Body of pancreas (tissue), 4 donors: Measurements from ENCODE around the gene CASP12. TPM values are rescaled to one million over a fixed set of nuclear protein-coding genes. Genes with fewer than 3 reads are reported as not detected.

ENCODE experiments used
- ATAC-seq: fragments of 150-250 bp; one replicate; pipeline ENCODE4 v1.9.1; 2016
- DNase-seq, 4 donors: peaks; one replicate each; pipeline ENCODE4 v3.0.0-alpha.2; 2019
- H3K27ac ChIP-seq, 4 donors: fragments of 200-600 bp; sonication (generic); 1 replicate in 3 of 4; 2 replicates in 1 of 4; pipeline versions ENCODE4 v1.5.1 to v1.6.1; 2016 to 2019; ENCODE audit warnings: mild to moderate bottlenecking in 1 of 4, mixed read lengths in 1 of 4, moderate library complexity in 1 of 4
- H3K27me3 ChIP-seq, 2 donors: fragments of 200-600 bp; sonication (generic); one replicate each; pipeline ENCODE4 v1.6.0; 2016; ENCODE audit warnings: mild to moderate bottlenecking in 1 of 2
- H3K36me3 ChIP-seq, 2 donors: fragments of 200-600 bp; sonication (generic); replicated peaks in 1 of 2; 2 replicates each; pipeline ENCODE4 v1.5.1; 2016; ENCODE audit warnings: low read depth in 2 of 2; ENCODE audit not compliant: insufficient read depth in 1 of 2
- H3K4me1 ChIP-seq: fragments of 200-600 bp; sonication (generic); one replicate; pipeline ENCODE4 v1.6.0; 2016
- H3K4me3 ChIP-seq, 2 donors: fragments of 200-600 bp; sonication (generic); 1 replicate in 1 of 2; 2 replicates in 1 of 2; pipeline ENCODE4 v1.5.1; 2016 to 2019
- H3K9me3 ChIP-seq, 3 donors: fragments of 200-600 bp; sonication (generic); 1 replicate in 2 of 3; 2 replicates in 1 of 3; pipeline ENCODE4 v1.5.1; 2016
- CTCF ChIP-seq, 7 experiments: fragments of 450-650 bp in 4 of 7; fragments of 200-600 bp in 3 of 7; sonication (generic) in 3 of 7; IDR thresholded peaks; one replicate each; pipeline ENCODE4 v1.5.1; 2016 to 2019; ENCODE audit warnings: antibody characterized with exemption in 7 of 7
- POLR2A ChIP-seq, 3 donors: fragments of 450-650 bp; IDR thresholded peaks; one replicate each; pipeline ENCODE4 v1.6.1; 2016; ENCODE audit warnings: antibody characterized with exemption in 3 of 3, mild to moderate bottlenecking in 2 of 3
- WGBS, 2 donors: methylation state at CpG; one replicate each; pipeline ENCODE4 v1.1.5; 2017; 5-methylcytosine and 5-hydroxymethylcytosine counted together
- intact Hi-C: fragments of 100-400 bp; cut with DNase I; formaldehyde crosslinking; loops from one replicate; pipeline ENCODE4 v1.15.1; 2023
- small RNA-seq: library from RNA; depleted of rRNA; stranded (forward); fragments of <200 nt; gene quantifications from one replicate; pipeline ENCODE3, GENCODE V24; 2016
- total RNA-seq, 2 donors: library from RNA; depleted of rRNA; stranded (reverse); fragments of >200 nt; gene quantifications; one replicate each; pipeline ENCODE4 v1.1.0, GENCODE V29; 2016

Gene CASP12
- total RNA-seq, 2 donors from 2014 or later = 1.6 to 3.6 TPM

GRCh38 chr11:104841973-104842525, 56.2 kb downstream of the CASP12 start:
- H3K4me3 ChIP-seq = no peak overlapping the region
- no peak for TF ChIP-seq CTCF (IDR thresholded peaks at IDR 0.05)
- no peak for TF ChIP-seq POLR2A (IDR thresholded peaks at IDR 0.05)
- WGBS, 2 donors = 54 to 64% methylated on average over 2 of the region's 2 CpGs
- H3K9me3 ChIP-seq = peaks cover 0 to 4% (median 0%) of the 10 kb centered on the region in 3 donors
- DNase-seq (no peak), ATAC-seq (no peak)
- no peak overlapping the region for H3K27ac ChIP-seq
- intact Hi-C loops = no loop called here
- no peaks in the 10 kb centered on the region for H3K27me3 ChIP-seq
- H3K36me3 ChIP-seq = no peaks in the 10 kb centered on the region
- H3K4me1 ChIP-seq = no peaks in the 10 kb centered on the region

GRCh38 chr11:104841185-104841584, 57.1 kb downstream of the CASP12 start:
- intact Hi-C loops = no loop called here

GRCh38 chr11:104837969-104838639, 60.2 kb downstream of the CASP12 start:
- H3K9me3 ChIP-seq = peaks cover 0 to 4% (median 0%) of the 10 kb centered on the region in 3 donors
- H3K36me3 ChIP-seq = no peaks in the 10 kb centered on the region
- no peak overlapping the region for H3K27ac ChIP-seq
- ATAC-seq = no peak
- WGBS, 2 donors = 80 to 82% methylated on average over 5 of the region's 5 CpGs
- DNase-seq = no peak
- TF ChIP-seq CTCF (IDR thresholded peaks at IDR 0.05) (no peak), POLR2A (IDR thresholded peaks at IDR 0.05) (no peak)
- H3K27me3 ChIP-seq = no peaks in the 10 kb centered on the region
- intact Hi-C loops = no loop called here
- H3K4me3 ChIP-seq = no peak overlapping the region
- no peaks in the 10 kb centered on the region for H3K4me1 ChIP-seq

More at GRCh38 chr11:104841185-104841584, 57.1 kb downstream of the CASP12 start:
- WGBS, 2 donors = 44 to 63% methylated on average over 1 of the region's 1 CpG
- DNase-seq (no peak), ATAC-seq (no peak)
- H3K4me3 ChIP-seq = no peak overlapping the region
- peaks cover 0 to 4% (median 0%) of the 10 kb centered on the region in 3 donors for H3K9me3 ChIP-seq
- H3K36me3 ChIP-seq = no peaks in the 10 kb centered on the region
- H3K27ac ChIP-seq = no peak overlapping the region
- no peak for TF ChIP-seq CTCF (IDR thresholded peaks at IDR 0.05)
- TF ChIP-seq POLR2A (IDR thresholded peaks at IDR 0.05) = no peak
- H3K27me3 ChIP-seq = no peaks in the 10 kb centered on the region
- H3K4me1 ChIP-seq = no peaks in the 10 kb centered on the region

GRCh38 chr11:104836691-104837090, 61.6 kb downstream of the CASP12 start:
- DNase-seq (no peak), ATAC-seq (no peak)
- Histone ChIP-seq H3K4me3 (no peak overlapping the region), H3K4me1 (no peaks in the 10 kb centered on the region), H3K9me3 (peaks cover 0 to 4% (median 0%) of the 10 kb centered on the region in 3 donors), H3K27ac (no peak overlapping the region), H3K27me3 (no peaks in the 10 kb centered on the region), H3K36me3 (no peaks in the 10 kb centered on the region)
- TF ChIP-seq POLR2A (IDR thresholded peaks at IDR 0.05) = no peak
- no peak for TF ChIP-seq CTCF (IDR thresholded peaks at IDR 0.05)
- 45 to 59% methylated on average over 2 of the region's 2 CpGs for WGBS, 2 donors
- intact Hi-C loops = no loop called here

Small RNAs within 50 kb of the gene (small RNA-seq; reads per million reads assigned to genes)
- gene AP002004.1 = not detected

Other genes with a start within 250 kb of the CASP12 start
- gene CASP4, start 70.1 kb upstream of the CASP12 start, total RNA-seq = 10 to 100 TPM; 39.9 to 61.0 TPM
- not detected for gene CASP5, start 124.7 kb upstream of the CASP12 start, total RNA-seq
- gene CASP1, start 136.7 kb upstream of the CASP12 start, total RNA-seq = 1 to 10 TPM; 1.3 to 5.4 TPM
- gene CARD16, start 146.9 kb upstream of the CASP12 start, total RNA-seq = 1 to 10 TPM; 4.0 to 6.0 TPM
- gene CARD18, start 241.3 kb upstream of the CASP12 start, total RNA-seq = not detected